ENCODE results near the gene DZIP1. TPM values are rescaled to one million over a fixed set of nuclear protein-coding genes. Genes with fewer than 3 reads are reported as not detected.

DZIP1 gene
- total and polyA plus RNA-seq, 2 donors (not counting 1 experiment from before 2014, with no cell fraction given), result not detected

DNA sequence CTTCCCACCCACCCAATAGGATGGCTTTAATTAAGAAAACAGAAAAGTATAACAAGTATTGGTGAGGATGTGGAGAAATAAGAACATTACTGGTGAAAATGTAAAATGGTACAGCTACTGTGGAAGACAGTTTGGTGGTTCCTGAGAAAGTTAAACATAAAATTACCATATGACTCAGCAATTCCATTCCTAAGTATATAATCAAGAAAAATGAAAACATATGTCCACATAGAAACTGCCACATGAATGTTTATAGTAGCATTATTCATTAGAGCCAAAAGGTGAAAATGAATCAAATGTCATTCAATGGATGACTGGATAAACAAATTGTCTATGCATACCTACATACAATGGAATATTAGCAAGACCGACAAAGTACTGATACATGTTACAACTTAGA is 16.9 kb downstream of the DZIP1 start:
- Mint-ChIP-seq H3K27ac (no peak overlapping the region), H3K27me3 (peaks cover 19% of the 10 kb centered on the region), H3K4me1 (no peaks in the 10 kb centered on the region), H3K4me3 (no peak overlapping the region), H3K9me3 (ENCODE audit: insufficient read depth) (no peaks in the 10 kb centered on the region)
- ATAC-seq (ENCODE audit: low read depth) (no peak), DNase-seq (no peak)
- Histone ChIP-seq H3K9me3 (ENCODE audit: control extremely low read depth in 1 of 3, control insufficient read depth in 2 of 3, insufficient read depth in 1 of 3, low read length in 2 of 3) (no peaks in the 10 kb centered on the region), H3K79me2 (ENCODE audit: control insufficient read depth, insufficient read depth, low read length) (no peaks in the 10 kb centered on the region), H2AFZ (ENCODE audit: insufficient read depth, low read depth, low read length, poor library complexity, severe bottlenecking) (no peak overlapping the region), H3K27ac (ENCODE audit: low read length in 2 of 2) (no peak overlapping the region), H3K27me3 (replicated peaks in 1 of 4; ENCODE audit: control extremely low read depth in 1 of 4, control insufficient read depth in 3 of 4, insufficient read depth in 4 of 4, low read length in 3 of 4) (peaks cover 0 to 6% (median 0%) of the 10 kb centered on the region in 4 experiments), H4K20me1 (ENCODE audit: control insufficient read depth, insufficient read depth, low read length, poor library complexity, severe bottlenecking) (no peaks in the 10 kb centered on the region), H3K9ac (ENCODE audit: low read length) (no peak overlapping the region), H3K4me1 (ENCODE audit: control insufficient read depth in 2 of 2, insufficient read depth in 2 of 2, low read length in 2 of 2) (no peaks in the 10 kb centered on the region), H3K4me2 (replicated peaks; ENCODE audit: low read depth, low read length, poor library complexity, severe bottlenecking) (no peak overlapping the region), H3K36me3 (replicated peaks in 1 of 2; ENCODE audit: control extremely low read depth in 1 of 2, control insufficient read depth in 1 of 2, extremely low read depth in 1 of 2, insufficient read depth in 2 of 2, low read length in 1 of 2) (no peaks in the 10 kb centered on the region), H3K4me3 (ENCODE audit: control extremely low read depth in 1 of 5, extremely low read depth in 1 of 5, insufficient read depth in 1 of 5, low read depth in 2 of 5, low read length in 4 of 5) (no peak overlapping the region)
- ChIA-PET POLR2A (no interaction called here), CTCF (interaction anchor here (9.8 kb wide), 1 partner anchor 206 kb away, joined by 163 read pairs; no protein-coding TSS in a partner anchor)
- WGBS (ENCODE audit: insufficient coverage), result 89% methylated on average over 1 of the region's 1 CpG
- TF ChIP-seq, protein P1, sequence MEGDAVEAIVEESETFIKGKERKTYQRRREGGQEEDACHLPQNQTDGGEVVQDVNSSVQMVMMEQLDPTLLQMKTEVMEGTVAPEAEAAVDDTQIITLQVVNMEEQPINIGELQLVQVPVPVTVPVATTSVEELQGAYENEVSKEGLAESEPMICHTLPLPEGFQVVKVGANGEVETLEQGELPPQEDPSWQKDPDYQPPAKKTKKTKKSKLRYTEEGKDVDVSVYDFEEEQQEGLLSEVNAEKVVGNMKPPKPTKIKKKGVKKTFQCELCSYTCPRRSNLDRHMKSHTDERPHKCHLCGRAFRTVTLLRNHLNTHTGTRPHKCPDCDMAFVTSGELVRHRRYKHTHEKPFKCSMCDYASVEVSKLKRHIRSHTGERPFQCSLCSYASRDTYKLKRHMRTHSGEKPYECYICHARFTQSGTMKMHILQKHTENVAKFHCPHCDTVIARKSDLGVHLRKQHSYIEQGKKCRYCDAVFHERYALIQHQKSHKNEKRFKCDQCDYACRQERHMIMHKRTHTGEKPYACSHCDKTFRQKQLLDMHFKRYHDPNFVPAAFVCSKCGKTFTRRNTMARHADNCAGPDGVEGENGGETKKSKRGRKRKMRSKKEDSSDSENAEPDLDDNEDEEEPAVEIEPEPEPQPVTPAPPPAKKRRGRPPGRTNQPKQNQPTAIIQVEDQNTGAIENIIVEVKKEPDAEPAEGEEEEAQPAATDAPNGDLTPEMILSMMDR (IDR thresholded peaks at IDR 0.05), result no peak
- no peak for TF ChIP-seq EZH2 (IDR thresholded peaks at IDR 0.05; ENCODE audit: borderline replicate concordance, insufficient read depth, low read depth, low read length, poor library complexity, severe bottlenecking)
- intact Hi-C loops (cut with micrococcal nuclease), result no loop called here

GRCh38 chr13:95626768-95627167 is 17.7 kb downstream of the DZIP1 start:
- TF ChIP-seq, protein P1 (IDR thresholded peaks at IDR 0.05), result no peak
- TF ChIP-seq EZH2 (IDR thresholded peaks at IDR 0.05; ENCODE audit: borderline replicate concordance, insufficient read depth, low read depth, low read length, poor library complexity, severe bottlenecking), result no peak
- POLR2A ChIA-PET, result no interaction called here
- Histone ChIP-seq H3K79me2 (ENCODE audit: control insufficient read depth, insufficient read depth, low read length) (no peaks in the 10 kb centered on the region), H3K36me3 (replicated peaks in 1 of 2; ENCODE audit: control extremely low read depth in 1 of 2, control insufficient read depth in 1 of 2, extremely low read depth in 1 of 2, insufficient read depth in 2 of 2, low read length in 1 of 2) (no peaks in the 10 kb centered on the region), H3K9me3 (ENCODE audit: control extremely low read depth in 1 of 3, control insufficient read depth in 2 of 3, insufficient read depth in 1 of 3, low read length in 2 of 3) (no peaks in the 10 kb centered on the region), H2AFZ (ENCODE audit: insufficient read depth, low read depth, low read length, poor library complexity, severe bottlenecking) (no peak overlapping the region), H4K20me1 (ENCODE audit: control insufficient read depth, insufficient read depth, low read length, poor library complexity, severe bottlenecking) (no peaks in the 10 kb centered on the region), H3K4me1 (ENCODE audit: control insufficient read depth in 2 of 2, insufficient read depth in 2 of 2, low read length in 2 of 2) (no peaks in the 10 kb centered on the region), H3K27me3 (replicated peaks in 1 of 4; ENCODE audit: control extremely low read depth in 1 of 4, control insufficient read depth in 3 of 4, insufficient read depth in 4 of 4, low read length in 3 of 4) (peaks cover 0 to 6% (median 0%) of the 10 kb centered on the region in 4 experiments), H3K9ac (ENCODE audit: low read length) (no peak overlapping the region), H3K4me3 (ENCODE audit: control extremely low read depth in 1 of 5, extremely low read depth in 1 of 5, insufficient read depth in 1 of 5, low read depth in 2 of 5, low read length in 4 of 5) (no peak overlapping the region), H3K27ac (ENCODE audit: low read length in 2 of 2) (no peak overlapping the region), H3K4me2 (replicated peaks; ENCODE audit: low read depth, low read length, poor library complexity, severe bottlenecking) (no peak overlapping the region)
- no peak for DNase-seq
- Mint-ChIP-seq H3K27ac (no peak overlapping the region), H3K27me3 (peaks cover 13% of the 10 kb centered on the region), H3K4me3 (no peak overlapping the region), H3K4me1 (no peaks in the 10 kb centered on the region), H3K9me3 (ENCODE audit: insufficient read depth) (no peaks in the 10 kb centered on the region)
- intact Hi-C loops (cut with micrococcal nuclease), result no loop called here
- ATAC-seq (ENCODE audit: low read depth), result no peak
- CTCF ChIA-PET, result interaction anchor here (9.8 kb wide), 1 partner anchor 207 kb away, joined by 163 read pairs; no protein-coding TSS in a partner anchor
